HepG2 (cell line): Measurements from ENCODE around the gene DPAGT1. TPM values are rescaled to one million over a fixed set of nuclear protein-coding genes. Genes with fewer than 3 reads are reported as not detected.
A peak's percentile ranks its signal among the peaks of the same experiment; 100 is the strongest.

ENCODE experiments used
- AKAP8 ChIP-seq: sonication (generic); formaldehyde crosslinking; IDR thresholded peaks from 2 replicates; pipeline ENCODE4 v1.5.1; 2020; ENCODE audit warnings: mild to moderate bottlenecking, missing genetic modification reagents
- CBX1 ChIP-seq: IDR thresholded peaks from one replicate; pipeline ENCODE4 v1.6.1; 2016; ENCODE audit warnings: antibody characterized with exemption, low read depth
- KMT2B ChIP-seq: IDR thresholded peaks from 2 replicates; pipeline ENCODE4 v1.6.1; 2016; ENCODE audit warnings: missing genetic modification reagents, missing compliant biosample characterization
- MTF2 ChIP-seq: sonication (generic); formaldehyde crosslinking; IDR thresholded peaks from 2 replicates; pipeline ENCODE4 v1.5.0; 2020; ENCODE audit warnings: missing genetic modification reagents, borderline replicate concordance
- NR2F1 ChIP-seq, 2 experiments: fragments of 450-650 bp in 1 of 2; formaldehyde crosslinking in 1 of 2; IDR thresholded peaks; 2 replicates each; pipeline versions ENCODE4 v1.5.0 to v1.6.1; 2016 to 2020; ENCODE audit warnings: mild to moderate bottlenecking in 1 of 2, missing compliant biosample characterization in 1 of 2, missing genetic modification reagents in 1 of 2, moderate library complexity in 1 of 2
- RBM22 ChIP-seq: fragments of 200-400 bp; formaldehyde crosslinking; optimal IDR thresholded peaks from 2 replicates; pipeline ENCODE3; 2017; ENCODE audit warnings: mild to moderate bottlenecking, low read length, moderate library complexity
- SSRP1 ChIP-seq: IDR thresholded peaks from 2 replicates; pipeline ENCODE4 v1.6.1; 2016; ENCODE audit warnings: control low read depth
- TAF15 ChIP-seq: fragments of 200-400 bp; formaldehyde crosslinking; IDR thresholded peaks from one replicate; pipeline ENCODE4 v1.6.1; 2018; ENCODE audit warnings: mild to moderate bottlenecking, low read depth, low read length; ENCODE audit not compliant: poor library complexity, severe bottlenecking
- ZBTB3 ChIP-seq: sonication (generic); formaldehyde crosslinking; IDR thresholded peaks from 2 replicates; pipeline ENCODE4 v1.4.0; 2020; ENCODE audit warnings: low read depth, mild to moderate bottlenecking, moderate library complexity, missing genetic modification reagents, borderline replicate concordance
- ZC3H13 ChIP-seq: sonication (generic); formaldehyde crosslinking; IDR thresholded peaks from 2 replicates; pipeline ENCODE4 v1.8.1; 2023; ENCODE audit warnings: mild to moderate bottlenecking, missing genetic modification reagents, moderate library complexity
- ZFAT ChIP-seq: sonication (generic); formaldehyde crosslinking; conservative IDR thresholded peaks from 2 replicates; pipeline ENCODE4 v1.8.1; 2023; ENCODE audit warnings: missing genetic modification reagents, inconsistent platforms
- ZMYM2 ChIP-seq: sonication (generic); formaldehyde crosslinking; IDR thresholded peaks from 2 replicates; pipeline ENCODE4 v1.8.0; 2022; ENCODE audit warnings: mild to moderate bottlenecking, missing genetic modification reagents
- ZNF17 ChIP-seq: sonication (generic); formaldehyde crosslinking; IDR thresholded peaks from 2 replicates; pipeline ENCODE4 v1.5.0; 2020; ENCODE audit warnings: mild to moderate bottlenecking, missing genetic modification reagents
- ZNF577 ChIP-seq: sonication (generic); formaldehyde crosslinking; IDR thresholded peaks from 2 replicates; pipeline ENCODE4 v1.4.0; 2020; ENCODE audit warnings: mild to moderate bottlenecking, low read depth, missing genetic modification reagents, borderline replicate concordance
- ZNF816 ChIP-seq: sonication (generic); formaldehyde crosslinking; IDR thresholded peaks from 2 replicates; pipeline ENCODE4 v1.8.0; 2022; ENCODE audit warnings: missing genetic modification reagents, mild to moderate bottlenecking, borderline replicate concordance
- polyA plus RNA-seq, 8 experiments: library from polyadenylated mRNA; depleted of rRNA in 3 of 8; stranded (reverse) in 7 of 8; unstranded in 1 of 8; fragments of >200 nt; fragmentation: Illumina TruSeq in 4 of 8; extraction: Trizol in 4 of 8; gene quantifications; 2 replicates each; pipeline versions ENCODE4 v1.2.1 to v1.2.3, GENCODE V29; 2011 to 2016; ENCODE audit warnings: low read depth in 4 of 8, missing spikeins in 1 of 8, mixed read lengths in 1 of 8; ENCODE audit not compliant: insufficient read depth in 1 of 8
- total RNA-seq, 5 experiments: library from RNA; depleted of rRNA; stranded (reverse); fragments of >200 nt; fragmentation: Illumina TruSeq; extraction: Trizol; gene quantifications; 2 replicates each; pipeline ENCODE4 v1.2.3, GENCODE V29; 2016; ENCODE audit warnings: low read depth in 1 of 5
- TF ChIP-seq, protein P1 (sequence below): sonication (generic); formaldehyde crosslinking; IDR thresholded peaks from 2 replicates; pipeline ENCODE4 v1.5.0; 2020; ENCODE audit warnings: mild to moderate bottlenecking, missing genetic modification reagents
- TF ChIP-seq, protein P2 (sequence below): sonication (generic); formaldehyde crosslinking; IDR thresholded peaks from 2 replicates; pipeline ENCODE4 v1.5.0; 2020; ENCODE audit warnings: mild to moderate bottlenecking, missing genetic modification reagents
- TF ChIP-seq, protein P3 (sequence below): sonication (generic); formaldehyde crosslinking; IDR thresholded peaks from 2 replicates; pipeline ENCODE4 v1.5.0; 2020; ENCODE audit warnings: missing genetic modification reagents

DPAGT1 gene
- total and polyA plus RNA-seq, 2 of the 13 experiments (the other 11 are each of a cell fraction or from before 2014, with no cell fraction given) = 37.6 to 70.7 TPM

DNA sequence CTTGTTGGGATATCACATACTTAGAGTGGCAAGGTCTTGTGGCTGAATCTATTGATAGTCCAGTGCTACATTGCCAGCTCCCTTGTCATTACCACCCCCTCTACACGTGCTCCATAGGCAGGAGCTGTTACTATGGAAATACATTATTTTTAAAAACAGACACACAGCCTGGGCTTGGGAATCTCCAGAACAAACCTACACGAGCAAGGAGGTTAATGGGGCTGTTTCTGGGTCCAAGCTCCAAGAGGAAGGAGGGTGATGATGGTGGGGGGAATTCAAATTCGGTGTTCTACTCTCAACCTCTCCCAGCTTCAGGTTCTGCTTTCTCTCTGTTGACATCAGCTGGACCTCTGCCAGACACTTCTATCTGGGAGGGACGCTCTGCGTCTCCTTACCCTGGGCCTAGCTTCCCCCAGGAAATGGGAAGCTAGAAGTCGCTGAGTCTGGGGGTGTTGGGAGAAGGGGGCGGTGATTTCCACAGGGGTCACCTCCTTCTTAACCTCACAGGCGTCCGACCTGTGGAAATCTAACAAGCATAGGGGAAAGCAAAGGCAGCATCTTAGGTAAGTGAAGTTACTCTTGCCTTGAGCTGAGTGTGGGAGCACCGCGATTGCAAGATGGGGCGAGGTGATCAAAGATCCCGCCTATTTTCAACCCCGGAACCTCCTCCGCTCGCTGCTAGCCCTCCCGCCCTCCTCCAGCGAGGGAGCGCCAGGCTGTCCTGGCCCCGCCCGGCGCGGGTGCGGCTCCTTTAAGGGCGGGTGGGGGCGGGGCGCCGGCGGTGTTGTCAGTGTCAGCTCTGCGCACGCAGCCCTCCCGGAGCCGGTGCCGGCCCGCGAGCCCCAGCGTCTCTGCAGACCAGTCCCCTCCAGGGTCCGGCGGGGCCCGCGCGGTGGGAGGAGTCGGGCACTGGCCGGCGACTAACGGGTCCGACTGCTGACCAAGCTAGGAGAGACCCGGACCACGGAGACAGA lies 5.2 kb upstream of the DPAGT1 start, which contains the start of gene C2CD2L (continued):
- TF ChIP-seq ZNF577 (CRISPR knock-in tag) (no peak), ZFAT (no peak), KMT2B (CRISPR knock-in tag) (no peak), ZMYM2 (CRISPR knock-in tag) (no peak), SSRP1 (CRISPR knock-in tag) (peak; percentile 53; the same call in 1 of the 2 replicates), AKAP8 (no peak), ZNF17 (no peak), TAF15 (no peak), CBX1 (no peak), ZC3H13 (CRISPR knock-in tag) (peak; percentile 42; the same call in 1 of the 2 replicates), ZBTB3 (CRISPR knock-in tag) (no peak), ZNF816 (CRISPR knock-in tag) (no peak), RBM22 (no peak), NR2F1 (CRISPR knock-in tag; IDR thresholded peaks at IDR 0.05) (no peak), MTF2 (no peak)
- TF ChIP-seq, protein P1, sequence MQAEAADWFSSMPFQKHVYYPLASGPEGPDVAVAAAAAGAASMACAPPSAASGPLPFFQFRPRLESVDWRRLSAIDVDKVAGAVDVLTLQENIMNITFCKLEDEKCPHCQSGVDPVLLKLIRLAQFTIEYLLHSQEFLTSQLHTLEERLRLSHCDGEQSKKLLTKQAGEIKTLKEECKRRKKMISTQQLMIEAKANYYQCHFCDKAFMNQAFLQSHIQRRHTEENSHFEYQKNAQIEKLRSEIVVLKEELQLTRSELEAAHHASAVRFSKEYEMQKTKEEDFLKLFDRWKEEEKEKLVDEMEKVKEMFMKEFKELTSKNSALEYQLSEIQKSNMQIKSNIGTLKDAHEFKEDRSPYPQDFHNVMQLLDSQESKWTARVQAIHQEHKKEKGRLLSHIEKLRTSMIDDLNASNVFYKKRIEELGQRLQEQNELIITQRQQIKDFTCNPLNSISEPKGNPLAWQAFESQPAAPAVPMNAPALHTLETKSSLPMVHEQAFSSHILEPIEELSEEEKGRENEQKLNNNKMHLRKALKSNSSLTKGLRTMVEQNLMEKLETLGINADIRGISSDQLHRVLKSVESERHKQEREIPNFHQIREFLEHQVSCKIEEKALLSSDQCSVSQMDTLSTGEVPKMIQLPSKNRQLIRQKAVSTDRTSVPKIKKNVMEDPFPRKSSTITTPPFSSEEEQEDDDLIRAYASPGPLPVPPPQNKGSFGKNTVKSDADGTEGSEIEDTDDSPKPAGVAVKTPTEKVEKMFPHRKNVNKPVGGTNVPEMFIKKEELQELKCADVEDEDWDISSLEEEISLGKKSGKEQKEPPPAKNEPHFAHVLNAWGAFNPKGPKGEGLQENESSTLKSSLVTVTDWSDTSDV (CRISPR knock-in tag) = no peak
- TF ChIP-seq, protein P2, sequence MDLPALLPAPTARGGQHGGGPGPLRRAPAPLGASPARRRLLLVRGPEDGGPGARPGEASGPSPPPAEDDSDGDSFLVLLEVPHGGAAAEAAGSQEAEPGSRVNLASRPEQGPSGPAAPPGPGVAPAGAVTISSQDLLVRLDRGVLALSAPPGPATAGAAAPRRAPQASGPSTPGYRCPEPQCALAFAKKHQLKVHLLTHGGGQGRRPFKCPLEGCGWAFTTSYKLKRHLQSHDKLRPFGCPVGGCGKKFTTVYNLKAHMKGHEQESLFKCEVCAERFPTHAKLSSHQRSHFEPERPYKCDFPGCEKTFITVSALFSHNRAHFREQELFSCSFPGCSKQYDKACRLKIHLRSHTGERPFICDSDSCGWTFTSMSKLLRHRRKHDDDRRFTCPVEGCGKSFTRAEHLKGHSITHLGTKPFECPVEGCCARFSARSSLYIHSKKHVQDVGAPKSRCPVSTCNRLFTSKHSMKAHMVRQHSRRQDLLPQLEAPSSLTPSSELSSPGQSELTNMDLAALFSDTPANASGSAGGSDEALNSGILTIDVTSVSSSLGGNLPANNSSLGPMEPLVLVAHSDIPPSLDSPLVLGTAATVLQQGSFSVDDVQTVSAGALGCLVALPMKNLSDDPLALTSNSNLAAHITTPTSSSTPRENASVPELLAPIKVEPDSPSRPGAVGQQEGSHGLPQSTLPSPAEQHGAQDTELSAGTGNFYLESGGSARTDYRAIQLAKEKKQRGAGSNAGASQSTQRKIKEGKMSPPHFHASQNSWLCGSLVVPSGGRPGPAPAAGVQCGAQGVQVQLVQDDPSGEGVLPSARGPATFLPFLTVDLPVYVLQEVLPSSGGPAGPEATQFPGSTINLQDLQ = 0 out of 2 replicates have a peak, but pooled peaks have one; percentile 43
- TF ChIP-seq, protein P3, sequence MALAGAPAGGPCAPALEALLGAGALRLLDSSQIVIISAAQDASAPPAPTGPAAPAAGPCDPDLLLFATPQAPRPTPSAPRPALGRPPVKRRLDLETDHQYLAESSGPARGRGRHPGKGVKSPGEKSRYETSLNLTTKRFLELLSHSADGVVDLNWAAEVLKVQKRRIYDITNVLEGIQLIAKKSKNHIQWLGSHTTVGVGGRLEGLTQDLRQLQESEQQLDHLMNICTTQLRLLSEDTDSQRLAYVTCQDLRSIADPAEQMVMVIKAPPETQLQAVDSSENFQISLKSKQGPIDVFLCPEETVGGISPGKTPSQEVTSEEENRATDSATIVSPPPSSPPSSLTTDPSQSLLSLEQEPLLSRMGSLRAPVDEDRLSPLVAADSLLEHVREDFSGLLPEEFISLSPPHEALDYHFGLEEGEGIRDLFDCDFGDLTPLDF (CRISPR knock-in tag) = peak; percentile 56; the same call in 1 of the 2 replicates
